Measurements from ENCODE around the gene ATRIP. TPM values are rescaled to one million over a fixed set of nuclear protein-coding genes. Genes with fewer than 3 reads are reported as not detected.

ATRIP gene
- total and polyA plus RNA-seq, 4 donors: 4.0 to 7.5 (median 5.7) TPM

DNA sequence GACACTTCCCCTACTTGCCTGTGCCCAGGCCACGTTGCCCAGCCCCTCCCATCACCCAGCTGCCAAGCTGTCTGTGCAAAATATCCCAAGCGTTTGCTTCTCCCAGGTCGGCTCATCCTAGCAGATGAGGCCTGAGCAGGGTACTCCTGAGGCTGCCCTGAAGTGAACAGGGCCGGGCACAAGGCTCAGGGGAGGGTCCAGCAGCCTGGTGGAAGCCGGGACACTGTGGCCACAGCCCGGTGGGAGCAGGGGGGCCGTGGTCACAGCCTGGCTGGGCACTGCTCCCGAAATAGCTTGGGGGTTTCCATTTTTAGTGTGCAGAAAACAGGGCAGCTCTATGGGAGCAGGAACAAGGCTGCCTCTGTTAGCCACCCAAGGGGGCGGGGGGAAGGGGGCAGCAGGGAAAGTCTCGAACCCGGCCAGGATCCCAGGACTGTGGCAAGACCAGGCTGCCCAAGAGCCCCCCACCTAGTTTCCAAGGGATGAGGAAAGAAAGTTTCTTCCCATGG, 20.1 kb upstream of the ATRIP start:
- peak overlapping the region in 1 of 2 donors; percentile 26 for H3K27ac ChIP-seq (ENCODE audit: low read depth in 1 of 2, low read length in 2 of 2)
- ATAC-seq (ENCODE audit: low FRiP score): peak; percentile 45
- no peaks in the 10 kb centered on the region for H3K27me3 ChIP-seq (ENCODE audit: control insufficient read depth in 1 of 2, insufficient read depth in 2 of 2, low read length in 1 of 2)
- intact Hi-C loops (cut with DNase I): no loop called here
- H3K9me3 ChIP-seq (ENCODE audit: control insufficient read depth, low read length): no peaks in the 10 kb centered on the region
- DNase-seq: no peak
- H3K4me3 ChIP-seq (ENCODE audit: low read length in 2 of 2): no peak overlapping the region
- H3K36me3 ChIP-seq (ENCODE audit: control insufficient read depth in 1 of 2, insufficient read depth in 2 of 2, low read length in 1 of 2): no peaks in the 10 kb centered on the region
- no peaks in the 10 kb centered on the region for H3K4me1 ChIP-seq (ENCODE audit: control insufficient read depth in 1 of 2, insufficient read depth in 2 of 2, low read length in 2 of 2)
- WGBS, 2 donors: 7 to 11% methylated on average over 11 of the region's 11 CpGs

- ATAC-seq (ENCODE audit: low FRiP score): no peak
- Histone ChIP-seq H3K9me3 (ENCODE audit: control insufficient read depth, low read length) (no peaks in the 10 kb centered on the region), H3K36me3 (ENCODE audit: control insufficient read depth in 1 of 2, insufficient read depth in 2 of 2, low read length in 1 of 2) (no peaks in the 10 kb centered on the region), H3K27ac (ENCODE audit: low read depth in 1 of 2, low read length in 2 of 2) (peak overlapping the region in 1 of 2 donors; percentile 85), H3K4me1 (ENCODE audit: control insufficient read depth in 1 of 2, insufficient read depth in 2 of 2, low read length in 2 of 2) (no peaks in the 10 kb centered on the region), H3K4me3 (ENCODE audit: low read length in 2 of 2) (peak overlapping the region in 1 of 2 donors; percentile 2), H3K27me3 (ENCODE audit: control insufficient read depth in 1 of 2, insufficient read depth in 2 of 2, low read length in 1 of 2) (no peaks in the 10 kb centered on the region)
- intact Hi-C loops (cut with DNase I): no loop called here
- DNase-seq: no peak
- WGBS, 2 donors: 9 to 10% methylated on average over 8 of the region's 8 CpGs
These were observed 19.4 kb upstream of the ATRIP start for GRCh38 chr3:48426944-48427629.

GRCh38 chr3:48427630-48427962, 18.9 kb upstream of the ATRIP start:
- Histone ChIP-seq H3K4me1 (ENCODE audit: control insufficient read depth in 1 of 2, insufficient read depth in 2 of 2, low read length in 2 of 2) (no peaks in the 10 kb centered on the region), H3K36me3 (ENCODE audit: control insufficient read depth in 1 of 2, insufficient read depth in 2 of 2, low read length in 1 of 2) (peaks cover 0 to 1% of the 10 kb centered on the region in 2 donors), H3K9me3 (ENCODE audit: control insufficient read depth, low read length) (no peaks in the 10 kb centered on the region), H3K4me3 (ENCODE audit: low read length in 2 of 2) (peak overlapping the region in 1 of 2 donors; percentile 77), H3K27ac (ENCODE audit: low read depth in 1 of 2, low read length in 2 of 2) (peak overlapping the region; percentile 1 to 85), H3K27me3 (ENCODE audit: control insufficient read depth in 1 of 2, insufficient read depth in 2 of 2, low read length in 1 of 2) (no peaks in the 10 kb centered on the region)
- intact Hi-C loops (cut with DNase I): no loop called here
- WGBS, 2 donors: 8 to 13% methylated on average over 9 of the region's 9 CpGs
- no peak for ATAC-seq (ENCODE audit: low FRiP score)
- DNase-seq: peak; percentile 29 to 66

GRCh38 chr3:48428088-48428571, 18.4 kb upstream of the ATRIP start:
- no peaks in the 10 kb centered on the region for H3K9me3 ChIP-seq (ENCODE audit: control insufficient read depth, low read length)
- ATAC-seq (ENCODE audit: low FRiP score) (no peak), DNase-seq (peak; percentile 7 to 48)
- H3K27me3 ChIP-seq (ENCODE audit: control insufficient read depth in 1 of 2, insufficient read depth in 2 of 2, low read length in 1 of 2): no peaks in the 10 kb centered on the region
- H3K27ac ChIP-seq (ENCODE audit: low read depth in 1 of 2, low read length in 2 of 2): peak overlapping the region; percentile 85 to 87
- no peaks in the 10 kb centered on the region for H3K4me1 ChIP-seq (ENCODE audit: control insufficient read depth in 1 of 2, insufficient read depth in 2 of 2, low read length in 2 of 2)
- 39 to 42% methylated on average over 7 of the region's 7 CpGs for WGBS, 2 donors
- H3K4me3 ChIP-seq (ENCODE audit: low read length in 2 of 2): peak overlapping the region; percentile 77 to 94
- peaks cover 0 to 1% of the 10 kb centered on the region in 2 donors for H3K36me3 ChIP-seq (ENCODE audit: control insufficient read depth in 1 of 2, insufficient read depth in 2 of 2, low read length in 1 of 2)
- intact Hi-C loops (cut with DNase I): no loop called here

GRCh38 chr3:48428572-48429316, 17.8 kb upstream of the ATRIP start:
- ATAC-seq (ENCODE audit: low FRiP score) (peak; percentile 62), DNase-seq (peak in 1 of 2 donors; percentile 86)
- intact Hi-C loops (cut with DNase I): no loop called here
- Histone ChIP-seq H3K4me1 (ENCODE audit: control insufficient read depth in 1 of 2, insufficient read depth in 2 of 2, low read length in 2 of 2) (no peaks in the 10 kb centered on the region), H3K9me3 (ENCODE audit: control insufficient read depth, low read length) (no peaks in the 10 kb centered on the region), H3K27me3 (ENCODE audit: control insufficient read depth in 1 of 2, insufficient read depth in 2 of 2, low read length in 1 of 2) (no peaks in the 10 kb centered on the region), H3K36me3 (ENCODE audit: control insufficient read depth in 1 of 2, insufficient read depth in 2 of 2, low read length in 1 of 2) (peaks cover 0 to 1% of the 10 kb centered on the region in 2 donors), H3K4me3 (ENCODE audit: low read length in 2 of 2) (peak overlapping the region; percentile 77 to 94), H3K27ac (ENCODE audit: low read depth in 1 of 2, low read length in 2 of 2) (peak overlapping the region; percentile 85 to 87)
- 1% methylated on average over 57 to 60 of the region's 60 CpGs for WGBS, 2 donors

GRCh38 chr3:48429317-48429959, 17.1 kb upstream of the ATRIP start:
- no peaks in the 10 kb centered on the region for H3K27me3 ChIP-seq (ENCODE audit: control insufficient read depth in 1 of 2, insufficient read depth in 2 of 2, low read length in 1 of 2)
- ATAC-seq (ENCODE audit: low FRiP score) (peak; percentile 25), DNase-seq (peak; percentile 66 to 88)
- 0 to 1% methylated on average over 70 to 86 of the region's 86 CpGs for WGBS, 2 donors
- peaks cover 0 to 3% of the 10 kb centered on the region in 2 donors for H3K36me3 ChIP-seq (ENCODE audit: control insufficient read depth in 1 of 2, insufficient read depth in 2 of 2, low read length in 1 of 2)
- no peaks in the 10 kb centered on the region for H3K4me1 ChIP-seq (ENCODE audit: control insufficient read depth in 1 of 2, insufficient read depth in 2 of 2, low read length in 2 of 2)
- peak overlapping the region; percentile 85 to 87 for H3K27ac ChIP-seq (ENCODE audit: low read depth in 1 of 2, low read length in 2 of 2)
- H3K9me3 ChIP-seq (ENCODE audit: control insufficient read depth, low read length): no peaks in the 10 kb centered on the region
- intact Hi-C loops (cut with DNase I): no loop called here
- H3K4me3 ChIP-seq (ENCODE audit: low read length in 2 of 2): peak overlapping the region; percentile 77 to 94

- Histone ChIP-seq H3K9me3 (ENCODE audit: control insufficient read depth, low read length) (no peaks in the 10 kb centered on the region), H3K36me3 (ENCODE audit: control insufficient read depth in 1 of 2, insufficient read depth in 2 of 2, low read length in 1 of 2) (peaks cover 0 to 3% of the 10 kb centered on the region in 2 donors), H3K4me3 (ENCODE audit: low read length in 2 of 2) (peak within 1 kb of the TSS; percentile 77 to 94), H3K4me1 (ENCODE audit: control insufficient read depth in 1 of 2, insufficient read depth in 2 of 2, low read length in 2 of 2) (no peaks in the 10 kb centered on the region), H3K27me3 (ENCODE audit: control insufficient read depth in 1 of 2, insufficient read depth in 2 of 2, low read length in 1 of 2) (no peaks in the 10 kb centered on the region), H3K27ac (ENCODE audit: low read depth in 1 of 2, low read length in 2 of 2) (peak within 1 kb of the TSS; percentile 85 to 87)
- ATAC-seq (ENCODE audit: low FRiP score) (peak; percentile 19), DNase-seq (peak in 1 of 2 donors; percentile 86)
- 9% methylated on average over 15 of the region's 15 CpGs for WGBS, 2 donors
- intact Hi-C loops (cut with DNase I): no loop called here
These were observed 16.4 kb upstream of the ATRIP start, which contains the start of gene PLXNB1 for GRCh38 chr3:48429960-48430707. TSS of gene PLXNB1 (minus strand) at chr3:48430086. CDS start at chr3:48424611, 5,475 bp downstream.

GRCh38 chr3:48430708-48431101, 15.8 kb upstream of the ATRIP start:
- 86 to 90% methylated on average over 1 of the region's 1 CpG for WGBS, 2 donors
- H3K27me3 ChIP-seq (ENCODE audit: control insufficient read depth in 1 of 2, insufficient read depth in 2 of 2, low read length in 1 of 2): no peaks in the 10 kb centered on the region
- H3K9me3 ChIP-seq (ENCODE audit: control insufficient read depth, low read length): no peaks in the 10 kb centered on the region
- intact Hi-C loops (cut with DNase I): no loop called here
- H3K36me3 ChIP-seq (ENCODE audit: control insufficient read depth in 1 of 2, insufficient read depth in 2 of 2, low read length in 1 of 2): peaks cover 0 to 3% of the 10 kb centered on the region in 2 donors
- H3K27ac ChIP-seq (ENCODE audit: low read depth in 1 of 2, low read length in 2 of 2): peak overlapping the region in 1 of 2 donors; percentile 79
- peak in 1 of 2 donors; percentile 12 for DNase-seq
- no peak overlapping the region for H3K4me3 ChIP-seq (ENCODE audit: low read length in 2 of 2)
- no peaks in the 10 kb centered on the region for H3K4me1 ChIP-seq (ENCODE audit: control insufficient read depth in 1 of 2, insufficient read depth in 2 of 2, low read length in 2 of 2)
- no peak for ATAC-seq (ENCODE audit: low FRiP score)

Measured in aorta (tissue), 5 donors.